Activated CD8-positive, alpha-beta memory T cell treated with anti-CD3 and anti-CD28 coated beads, Interleukin-2, amount 50 U/mL, for 1 hour (primary cell): ENCODE data around the gene UTS2R.

ENCODE experiments used
- DNase-seq: peaks from one replicate; pipeline ENCODE4 v3.0.0-alpha.2; 2020; ENCODE audit errors: extremely low read depth

Gene UTS2R

DNA sequence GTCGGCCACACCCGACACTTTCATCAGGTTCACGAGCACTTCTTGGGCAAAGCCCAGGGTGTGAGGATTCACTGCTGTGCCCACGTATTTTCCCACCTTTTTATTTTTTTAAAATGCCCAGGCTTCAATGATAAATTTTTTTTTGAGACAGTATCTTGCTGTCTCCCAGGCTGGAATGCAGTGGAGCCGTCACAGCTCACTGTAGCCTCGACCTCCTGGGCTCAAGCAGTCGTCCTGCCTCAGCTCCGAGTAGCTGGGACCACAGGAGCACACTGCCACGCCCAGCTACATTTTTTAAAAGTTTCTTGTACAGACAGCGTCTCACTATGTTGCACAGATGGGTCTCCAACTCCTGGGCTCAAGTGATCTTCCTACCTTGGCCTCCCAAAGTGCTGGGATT is 17.8 kb downstream of the UTS2R start:
- DNase-seq, result no peak

- DNase-seq, result no peak
Measured at GRCh38 chr17:82390015-82390859, 18.7 kb downstream of the UTS2R start.

GRCh38 chr17:82390860-82391435 is 19.4 kb downstream of the UTS2R start:
- DNase-seq, result no peak

DNA sequence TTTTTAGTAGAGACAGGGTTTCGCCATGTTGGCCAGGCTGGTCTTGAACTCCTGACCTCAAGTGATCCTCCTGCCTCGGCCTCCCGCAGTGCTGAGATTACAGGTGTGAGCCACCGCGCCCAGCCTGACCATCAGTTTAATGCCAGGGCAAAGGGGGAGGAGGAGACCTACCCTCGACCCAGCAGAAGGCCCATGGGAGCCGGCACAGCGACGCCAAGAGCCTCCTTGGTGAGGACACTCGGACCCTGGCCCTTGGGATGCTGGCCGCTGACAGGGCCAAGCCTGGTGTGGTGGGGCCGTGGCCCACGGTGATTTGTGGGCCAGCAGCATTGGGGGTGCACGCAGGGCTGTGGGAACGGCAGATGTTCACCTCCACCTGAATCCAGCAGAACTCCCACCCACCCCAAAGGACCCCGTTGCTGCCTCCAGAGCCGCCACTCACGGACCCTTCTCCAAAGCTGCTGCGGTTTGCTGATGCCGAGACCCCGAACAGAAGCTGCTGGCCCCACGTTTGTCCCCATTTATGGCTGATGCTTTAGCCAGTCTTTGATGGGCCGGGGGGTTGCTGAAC is 20.0 kb downstream of the UTS2R start:
- no peak for DNase-seq

DNA sequence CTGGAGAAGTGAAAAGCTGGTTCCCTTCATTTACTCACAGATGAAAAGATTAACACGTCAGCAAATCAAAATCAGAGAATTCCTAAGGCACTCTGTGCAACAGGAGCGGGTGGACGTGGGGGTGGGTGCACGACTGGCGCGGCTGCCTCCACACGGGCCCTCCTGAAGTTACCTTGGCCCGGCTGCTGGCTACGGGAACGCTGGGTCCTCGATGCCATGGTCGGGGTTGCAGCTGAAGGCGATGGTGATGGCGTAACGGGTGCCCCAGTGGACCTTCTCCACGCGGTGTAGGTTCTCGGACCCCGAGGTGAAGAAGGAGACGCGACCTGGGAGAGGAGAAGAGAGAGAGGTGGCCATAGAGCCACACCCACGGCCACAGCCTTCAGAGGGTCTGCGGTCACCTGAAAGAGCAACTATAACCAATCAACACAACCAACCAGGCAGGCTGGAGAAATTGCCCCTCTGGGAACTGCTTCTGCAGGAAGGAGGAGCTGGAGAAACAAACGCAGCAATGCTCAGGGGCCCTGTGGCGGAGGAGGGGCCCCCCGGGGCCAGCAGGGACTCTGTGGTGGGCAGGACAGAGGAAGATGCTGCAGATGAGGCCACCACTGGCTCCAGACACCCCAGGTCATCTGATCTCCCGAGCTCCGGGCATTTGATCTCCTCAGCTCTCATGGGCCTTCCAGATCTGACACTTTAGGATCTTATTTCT is 20.8 kb downstream of the UTS2R start:
- no peak for DNase-seq

GRCh38 chr17:82392941-82393340 is 21.4 kb downstream of the UTS2R start:
- no peak for DNase-seq

GRCh38 chr17:82394278-82394677 is 22.7 kb downstream of the UTS2R start:
- DNase-seq, result no peak

- no peak for DNase-seq
Measured at GRCh38 chr17:82396601-82397435, 25.3 kb downstream of the UTS2R start.

DNA sequence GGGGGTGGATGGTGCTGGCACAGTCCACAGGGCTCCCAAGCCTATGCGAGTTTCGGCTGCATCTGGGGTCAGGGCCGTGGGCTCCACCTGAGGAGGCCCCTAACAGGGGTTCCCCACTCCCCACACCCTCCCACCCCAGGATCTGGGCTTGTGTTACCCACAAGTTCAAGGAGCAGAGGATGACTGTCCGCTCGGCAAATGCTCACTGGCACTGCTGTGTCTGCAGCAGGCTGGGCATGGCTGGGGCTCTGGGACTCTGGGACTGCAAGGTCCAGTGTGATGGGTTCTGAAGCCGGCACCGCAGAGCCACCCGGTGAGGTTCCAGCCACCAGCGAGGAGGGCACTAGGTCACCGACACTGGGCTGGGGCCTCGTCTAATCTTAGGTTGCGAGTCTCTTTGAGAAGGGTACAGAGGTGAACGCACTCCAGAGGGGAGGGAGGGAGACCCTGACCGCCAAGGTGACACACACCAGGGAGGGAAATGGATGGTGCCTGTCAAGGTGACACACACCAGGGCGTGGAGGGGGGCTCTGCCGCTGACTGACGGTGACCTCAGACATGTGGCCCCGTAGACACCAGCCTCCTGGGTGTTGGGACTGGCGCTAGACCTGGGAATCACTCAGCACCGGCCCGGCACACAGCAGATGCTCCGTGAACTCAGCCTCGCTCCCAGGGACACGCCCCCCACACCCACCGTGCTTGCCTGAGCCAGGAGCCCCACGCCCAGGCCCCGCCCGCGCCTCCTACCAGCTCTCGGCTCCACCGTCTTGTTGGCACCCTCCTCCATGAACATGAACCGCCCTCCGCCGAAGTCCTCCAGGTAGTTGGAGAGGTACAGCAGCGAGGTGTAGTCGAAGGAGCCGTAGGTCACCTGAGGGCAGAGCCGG is 26.1 kb downstream of the UTS2R start:
- DNase-seq, result no peak

GRCh38 chr17:82399041-82399441 is 27.5 kb downstream of the UTS2R start:
- DNase-seq, result no peak

DNA sequence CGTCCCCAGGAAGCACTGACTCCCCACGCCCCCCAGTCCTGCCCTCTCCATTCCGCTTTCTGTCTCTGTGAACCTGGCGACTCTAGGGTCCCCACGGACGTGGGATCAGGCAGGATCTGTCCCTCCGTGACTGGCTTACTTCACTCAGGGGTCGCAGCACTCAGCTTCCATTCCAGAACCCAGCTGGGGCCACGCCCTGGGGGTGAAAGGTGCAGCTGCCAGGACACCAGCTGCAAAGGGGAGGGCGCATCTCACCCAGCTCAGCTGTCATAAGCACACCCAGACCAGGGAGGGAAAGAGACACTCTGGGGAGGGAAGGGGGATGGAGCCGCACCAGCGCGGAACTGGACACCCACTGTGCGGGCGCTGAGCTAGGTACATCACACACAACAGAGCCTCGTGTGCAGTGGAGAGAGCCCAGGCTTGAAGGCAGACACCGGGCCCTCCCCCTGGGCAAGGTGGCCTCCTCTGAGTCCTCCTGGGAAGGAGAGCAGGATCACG is 28.1 kb downstream of the UTS2R start:
- DNase-seq, result no peak

- no peak for DNase-seq
Measured at GRCh38 chr17:82400206-82400605, 28.6 kb downstream of the UTS2R start.

DNA sequence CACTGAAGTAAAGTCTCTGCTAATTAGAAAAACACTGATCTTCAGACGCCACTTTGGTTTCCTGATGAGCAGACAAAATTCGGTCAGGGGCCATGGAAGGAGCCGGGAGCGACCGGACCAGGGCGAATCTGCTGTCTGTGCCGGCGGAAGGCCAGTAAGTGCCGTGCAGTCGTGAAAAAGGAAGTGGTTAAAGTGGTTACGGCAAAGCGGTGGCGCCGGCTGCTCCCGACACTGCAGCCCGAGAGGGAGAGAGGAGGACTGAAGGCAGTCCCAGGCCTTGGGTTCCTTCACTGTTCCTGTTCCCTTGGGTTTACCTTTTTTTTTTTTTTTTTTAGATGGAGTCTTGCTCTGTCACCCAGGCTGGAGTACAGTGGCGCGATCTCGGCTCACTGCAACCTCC is 29.3 kb downstream of the UTS2R start:
- DNase-seq, result no peak

- DNase-seq, result no peak
Measured at GRCh38 chr17:82402865-82403264, 31.3 kb downstream of the UTS2R start.

DNA sequence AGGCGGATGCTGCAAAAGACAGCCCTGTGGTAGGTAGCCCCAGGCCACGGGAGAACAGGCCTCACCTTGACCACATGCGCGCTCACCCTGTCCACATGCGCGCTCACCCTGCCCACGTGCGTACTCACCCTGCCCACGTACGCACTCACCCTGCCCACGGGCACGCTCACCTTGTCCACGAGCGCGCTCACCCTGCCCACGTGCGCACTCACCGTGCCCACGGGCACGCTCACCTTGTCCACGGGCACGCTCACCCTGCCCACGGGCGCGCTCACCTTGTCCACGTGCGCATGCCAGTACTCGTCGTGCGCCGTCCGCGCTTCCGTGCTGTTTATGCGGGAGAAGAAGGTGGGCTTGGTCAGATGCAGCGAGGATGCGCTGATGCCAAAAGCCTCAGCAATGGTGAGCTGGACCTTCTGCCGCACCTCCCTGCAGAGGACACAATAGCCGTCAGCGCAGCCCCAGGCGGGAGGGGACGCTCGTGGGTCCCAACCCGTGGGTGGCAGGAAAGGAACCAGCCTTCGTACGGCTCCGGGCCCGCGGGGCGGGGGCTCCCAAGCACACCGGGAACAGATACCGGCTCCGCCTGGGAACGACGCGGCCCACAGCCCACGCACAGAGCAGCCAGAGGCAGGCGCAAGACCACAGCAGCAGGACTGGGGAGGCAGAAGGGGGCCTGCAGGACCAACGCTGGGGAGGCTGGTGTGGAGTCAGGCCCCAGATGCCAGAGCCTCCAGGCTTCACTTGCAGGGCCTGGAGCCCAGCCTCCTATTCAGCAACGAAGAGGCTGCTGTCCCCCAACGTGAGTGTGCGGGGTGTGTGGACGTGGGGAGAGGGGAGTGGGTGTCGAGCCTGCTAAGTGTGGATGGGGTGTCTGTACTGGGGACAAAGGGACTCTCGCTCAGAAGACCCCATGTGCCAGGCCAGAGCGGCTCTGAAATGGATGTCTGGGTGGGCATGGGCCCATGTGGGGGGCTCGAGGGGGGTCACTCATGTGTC is 32.4 kb downstream of the UTS2R start:
- DNase-seq, result no peak

GRCh38 chr17:82405051-82405450 is 33.5 kb downstream of the UTS2R start:
- DNase-seq, result no peak

GRCh38 chr17:82406131-82406671 is 34.6 kb downstream of the UTS2R start:
- DNase-seq, result no peak

- DNase-seq, result no peak
Measured at GRCh38 chr17:82407255-82407654, 35.7 kb downstream of the UTS2R start.
